GM18520 (cell line): Measurements from ENCODE around the gene EBI3.
"Not testable (repeated sequence)": the region's sequence is repeated elsewhere in the genome, so short reads cannot be mapped to it uniquely, and the experiment has no call there.

Experiments
- ATAC-seq: cut with Tn5 transposase; IDR thresholded peaks from one replicate; pipeline ENCODE4 v1.9.1; 2021; ENCODE audit not compliant: unreplicated experiment

Gene EBI3

GRCh38 chr19:4274321-4274686 is 45.0 kb downstream of the EBI3 start:
- not testable (repeated sequence) for ATAC-seq

GRCh38 chr19:4277191-4277696 is 47.9 kb downstream of the EBI3 start:
- no peak for ATAC-seq

- ATAC-seq, result no peak
Observed at GRCh38 chr19:4278010-4278409, 48.7 kb downstream of the EBI3 start.

GRCh38 chr19:4278419-4279266 is 49.3 kb downstream of the EBI3 start, which contains the start of gene SHD:
SHD (plus strand) TSS chr19:4279266; CDS start chr19:4280064, 798 bp downstream.
- no peak for ATAC-seq

- no peak for ATAC-seq
Observed at GRCh38 chr19:4279267-4279529, 49.9 kb downstream of the EBI3 start.

- ATAC-seq, result no peak
Observed at GRCh38 chr19:4279530-4280422, 50.5 kb downstream of the EBI3 start.

GRCh38 chr19:4284176-4284958 is 55.0 kb downstream of the EBI3 start:
- no peak for ATAC-seq

- ATAC-seq, result no peak
Observed at GRCh38 chr19:4284974-4285373, 55.7 kb downstream of the EBI3 start.

GRCh38 chr19:4286141-4286540 is 56.8 kb downstream of the EBI3 start:
- not testable (repeated sequence) for ATAC-seq
